Endodermal cell (in vitro differentiated cells): ENCODE results near the gene NFAT5. TPM values are rescaled to one million over a fixed set of nuclear protein-coding genes. Genes with fewer than 3 reads are reported as not detected.

Source experiments
- DNase-seq: peaks from one replicate; pipeline ENCODE4 v3.0.0-alpha.2; 2017
- H3K27ac ChIP-seq: 2 replicates; pipeline ENCODE4 v1.5.1; 2013; ENCODE audit warnings: mild to moderate bottlenecking, low read depth, low read length, moderate library complexity
- H3K27me3 ChIP-seq: 2 replicates; pipeline ENCODE4 v1.6.1; 2013; ENCODE audit warnings: mild to moderate bottlenecking, low read length, moderate library complexity; ENCODE audit not compliant: insufficient read depth, control insufficient read depth, poor library complexity, severe bottlenecking
- H3K36me3 ChIP-seq: 2 replicates; pipeline ENCODE4 v1.7.0; 2013; ENCODE audit warnings: mild to moderate bottlenecking, low read length, moderate library complexity; ENCODE audit not compliant: control insufficient read depth, insufficient read depth
- H3K4me1 ChIP-seq: one replicate; pipeline ENCODE4 v1.7.0; 2013; ENCODE audit warnings: low read length; ENCODE audit not compliant: control insufficient read depth, insufficient read depth
- H3K4me3 ChIP-seq: 2 replicates; pipeline ENCODE4 v1.5.1; 2013; ENCODE audit warnings: mild to moderate bottlenecking, low read length, moderate library complexity
- H3K9ac ChIP-seq: 2 replicates; pipeline ENCODE4 v1.6.1; 2013; ENCODE audit warnings: mild to moderate bottlenecking, low read length, moderate library complexity; ENCODE audit not compliant: poor library complexity, severe bottlenecking; ENCODE audit errors: extremely low read depth
- H3K9me3 ChIP-seq: 2 replicates; pipeline ENCODE4 v1.6.1; 2013; ENCODE audit warnings: mild to moderate bottlenecking, low read length, moderate library complexity; ENCODE audit not compliant: control insufficient read depth
- H3K27ac Mint-ChIP-seq: 2 replicates; pipeline ENCODE4 v1.8.0; 2020; ENCODE audit warnings: mixed read lengths
- H3K27me3 Mint-ChIP-seq: 2 replicates; pipeline ENCODE4 v1.8.0; 2021; ENCODE audit warnings: mild to moderate bottlenecking, mixed read lengths; ENCODE audit not compliant: insufficient read depth
- H3K36me3 Mint-ChIP-seq: 2 replicates; pipeline ENCODE4 v1.8.0; 2020; ENCODE audit warnings: low read depth, mixed read lengths
- H3K4me1 Mint-ChIP-seq: 2 replicates; pipeline ENCODE4 v1.8.0; 2020; ENCODE audit warnings: mixed read lengths
- H3K4me3 Mint-ChIP-seq: 2 replicates; pipeline ENCODE4 v1.8.0; 2020; ENCODE audit warnings: mild to moderate bottlenecking, moderate library complexity, mixed read lengths
- H3K9me3 Mint-ChIP-seq: 2 replicates; pipeline ENCODE4 v1.8.0; 2020; ENCODE audit warnings: mild to moderate bottlenecking, mixed read lengths
- CTCF ChIP-seq: fragments of 200-600 bp; sonication (generic); conservative IDR thresholded peaks from 2 replicates; pipeline ENCODE4 v1.5.0; 2021; ENCODE audit warnings: antibody characterized with exemption, mild to moderate bottlenecking
- WGBS, 2 experiments: methylation state at CpG; one replicate each; pipeline versions ENCODE4 v1.1.5 to v1.1.7; 2013; ENCODE audit warnings: missing lambda C conversion rate in 2 of 2, mixed read lengths in 1 of 2; ENCODE audit not compliant: insufficient coverage in 1 of 2, insufficient read length in 1 of 2; 5-methylcytosine and 5-hydroxymethylcytosine counted together
- total RNA-seq, 2 donors: library from RNA; stranded (reverse); fragmentation: NEBNext Ultra II Directional in 1 of 2; extraction: Animal tissue kit (Norgen Biotek cat#: 25700) in 1 of 2; gene quantifications; 2 replicates in 1 of 2; 3 replicates in 1 of 2; pipeline ENCODE4 v1.2.1, GENCODE V29; 2021

NFAT5 gene
- total RNA-seq, 2 donors from 2014 or later = 38.8 to 40.3 TPM

- no peak for TF ChIP-seq CTCF
- H3K36me3 Mint-ChIP-seq = peaks cover 2% of the 10 kb centered on the region
- Histone ChIP-seq H3K4me1 (no peaks in the 10 kb centered on the region), H3K9ac (no peak overlapping the region), H3K9me3 (no peaks in the 10 kb centered on the region), H3K27me3 (no peaks in the 10 kb centered on the region), H3K27ac (no peak overlapping the region), H3K4me3 (no peak overlapping the region), H3K36me3 (no peaks in the 10 kb centered on the region)
- no peak overlapping the region for H3K4me3 Mint-ChIP-seq
- H3K27me3 Mint-ChIP-seq = no peaks in the 10 kb centered on the region
- H3K9me3 Mint-ChIP-seq = no peaks in the 10 kb centered on the region
- 93 to 96% methylated on average over 5 to 6 of the region's 6 CpGs for WGBS, 2 experiments
- peaks cover 5% of the 10 kb centered on the region for H3K4me1 Mint-ChIP-seq
- H3K27ac Mint-ChIP-seq = no peak overlapping the region
- DNase-seq = no peak
Observed at GRCh38 chr16:69732101-69732500, 166.3 kb downstream of the NFAT5 start.

GRCh38 chr16:69741519-69741918 lies 175.8 kb downstream of the NFAT5 start:
- no peak for TF ChIP-seq CTCF
- Histone ChIP-seq H3K27me3 (no peaks in the 10 kb centered on the region), H3K36me3 (peaks cover 64% of the 10 kb centered on the region), H3K27ac (no peak overlapping the region), H3K4me1 (no peaks in the 10 kb centered on the region), H3K9me3 (no peaks in the 10 kb centered on the region), H3K4me3 (no peak overlapping the region), H3K9ac (no peak overlapping the region)
- Mint-ChIP-seq H3K27ac (no peak overlapping the region), H3K36me3 (peaks cover 65% of the 10 kb centered on the region), H3K4me3 (no peak overlapping the region), H3K9me3 (no peaks in the 10 kb centered on the region), H3K4me1 (no peaks in the 10 kb centered on the region), H3K27me3 (no peaks in the 10 kb centered on the region)
- WGBS, 2 experiments = 94 to 99% methylated on average over 8 of the region's 8 CpGs
- DNase-seq = no peak

- DNase-seq = no peak
- Histone ChIP-seq H3K9ac (no peak overlapping the region), H3K36me3 (peaks cover 66% of the 10 kb centered on the region), H3K4me3 (no peak overlapping the region), H3K9me3 (no peaks in the 10 kb centered on the region), H3K4me1 (no peaks in the 10 kb centered on the region), H3K27ac (no peak overlapping the region), H3K27me3 (no peaks in the 10 kb centered on the region)
- Mint-ChIP-seq H3K36me3 (peaks cover 69% of the 10 kb centered on the region), H3K27ac (peak overlapping the region; percentile 74), H3K27me3 (no peaks in the 10 kb centered on the region), H3K4me3 (no peak overlapping the region), H3K4me1 (peaks cover 1% of the 10 kb centered on the region), H3K9me3 (no peaks in the 10 kb centered on the region)
- 94 to 96% methylated on average over 11 to 39 of the region's 41 CpGs for WGBS, 2 experiments
- TF ChIP-seq CTCF = no peak
Observed at GRCh38 chr16:69741951-69742904, 176.5 kb downstream of the NFAT5 start.
